PC-9 (cell line): ENCODE results near the gene RAB20. TPM values are rescaled to one million over a fixed set of nuclear protein-coding genes. Genes with fewer than 3 reads are reported as not detected.
A peak's percentile ranks its signal among the peaks of the same experiment; 100 is the strongest.

ENCODE experiments used
- BruUV-seq: library from RNA; stranded (reverse); fragments of 400-500 nt; replicated peaks from 2 replicates; lab custom pipeline; 2021; lab: Mats Ljungman, UMichigan
- CTCF ChIA-PET: fragments of 300-600 bp; sonication (Branson Sonifier 250); formaldehyde crosslinking; loops from one replicate; lab custom pipeline; 2022; ENCODE audit warnings: antibody characterized with exemption; lab: Charles Lee
- POLR2A ChIA-PET: fragments of 300-600 bp; sonication (Branson Sonifier 250); formaldehyde crosslinking; loops from one replicate; lab custom pipeline; 2022; ENCODE audit warnings: antibody characterized with exemption; ENCODE audit not compliant: unreplicated experiment; lab: Charles Lee
- DNase-seq, 2 experiments: peaks; one replicate each; pipeline versions ENCODE4 v3.0.0 to v3.0.0-alpha.2; 2015 to 2022; ENCODE audit warnings: mixed read lengths in 1 of 2
- H2AFZ ChIP-seq: fragments of 200-600 bp; sonication (generic); 2 replicates; pipeline ENCODE4 v1.8.1; 2017; ENCODE audit warnings: antibody characterized with exemption
- H3F3A ChIP-seq: fragments of 200-600 bp; sonication (generic); 2 replicates; pipeline ENCODE4 v1.8.1; 2017; ENCODE audit warnings: antibody characterized with exemption, mild to moderate bottlenecking, low read depth; ENCODE audit not compliant: insufficient read depth
- H3K27ac ChIP-seq: fragments of 200-600 bp; sonication (generic); 2 replicates; pipeline ENCODE4 v1.6.1; 2016; ENCODE audit warnings: mixed run types
- H3K27me3 ChIP-seq: fragments of 200-600 bp; sonication (generic); 2 replicates; pipeline ENCODE4 v1.6.1; 2016; ENCODE audit warnings: low read depth, mixed run types; ENCODE audit not compliant: insufficient read depth
- H3K36me3 ChIP-seq: fragments of 200-600 bp; sonication (generic); 2 replicates; pipeline ENCODE4 v1.6.1; 2016; ENCODE audit warnings: low read depth, mixed run types
- H3K4me1 ChIP-seq: fragments of 200-600 bp; sonication (generic); replicated peaks from 2 replicates; pipeline ENCODE4 v1.6.1; 2016; ENCODE audit warnings: mixed run types; ENCODE audit not compliant: insufficient read depth
- H3K4me2 ChIP-seq: fragments of 200-600 bp; sonication (generic); 2 replicates; pipeline ENCODE4 v1.6.1; 2017; ENCODE audit warnings: mixed run types
- H3K4me3 ChIP-seq: fragments of 200-600 bp; sonication (generic); 2 replicates; pipeline ENCODE4 v1.6.1; 2016; ENCODE audit warnings: mixed run types
- H3K79me2 ChIP-seq: fragments of 200-600 bp; sonication (generic); 2 replicates; pipeline ENCODE4 v1.6.1; 2017; ENCODE audit warnings: low read depth, mixed run types
- H3K9me2 ChIP-seq: fragments of 200-600 bp; sonication (generic); 2 replicates; pipeline ENCODE4 v1.8.1; 2017; ENCODE audit warnings: mild to moderate bottlenecking; ENCODE audit not compliant: insufficient read depth
- H3K9me3 ChIP-seq: fragments of 200-600 bp; sonication (generic); 2 replicates; pipeline ENCODE4 v1.8.1; 2016; ENCODE audit warnings: low read depth; ENCODE audit not compliant: insufficient read depth
- H4K20me1 ChIP-seq: fragments of 200-600 bp; sonication (generic); 2 replicates; pipeline ENCODE4 v1.8.1; 2017; ENCODE audit not compliant: insufficient read depth
- CTCF ChIP-seq: fragments of 200-600 bp; sonication (generic); conservative IDR thresholded peaks from 2 replicates; pipeline ENCODE4 v1.6.1; 2017; ENCODE audit warnings: mixed run types, antibody characterized with exemption, mild to moderate bottlenecking, moderate library complexity
- EZH2 ChIP-seq: fragments of 200-600 bp; sonication (generic); IDR thresholded peaks from 2 replicates; pipeline ENCODE4 v1.8.0; 2017; ENCODE audit warnings: antibody characterized with exemption, low read depth
- intact Hi-C: fragments of 100-400 bp; cut with micrococcal nuclease; formaldehyde crosslinking; loops from one replicate; pipeline ENCODE4 v1.10.0; 2022; ENCODE audit not compliant: unreplicated experiment
- total RNA-seq: library from RNA; stranded (reverse); gene quantifications from 2 replicates; pipeline ENCODE4 v1.2.3, GENCODE V29; 2021

RAB20 gene
- total RNA-seq, 1 experiment from 2014 or later: 31.9 TPM

- peaks cover 24% of the 10 kb centered on the region for H3F3A ChIP-seq
- peak overlapping the region; percentile 79 for H3K4me2 ChIP-seq
- H2AFZ ChIP-seq: no peak overlapping the region
- H4K20me1 ChIP-seq: no peaks in the 10 kb centered on the region
- peak; percentile 77 to 93 for DNase-seq
- H3K9me3 ChIP-seq: no peaks in the 10 kb centered on the region
- no peaks in the 10 kb centered on the region for H3K27me3 ChIP-seq
- BruUV-seq: TSS peak; percentile 30
- H3K27ac ChIP-seq: peak overlapping the region; percentile 84
- peaks cover 27% of the 10 kb centered on the region for H3K4me1 ChIP-seq
- no peak for TF ChIP-seq CTCF
- no peak for TF ChIP-seq EZH2
- POLR2A ChIA-PET: interaction anchor here (0.6 to 1.3 kb wide), 4 partner anchors 19 to 69 kb away, joined by 3 to 8 read pairs (median 5); no protein-coding TSS in a partner anchor
- no peaks in the 10 kb centered on the region for H3K36me3 ChIP-seq
- intact Hi-C loops: loop anchor here (1.0 to 2.0 kb wide), 4 partner anchors 17 to 59 kb away; no protein-coding TSS in a partner anchor
- peak overlapping the region; percentile 36; the same call in 1 of the 2 replicates for H3K4me3 ChIP-seq
- CTCF ChIA-PET: interaction anchor here (0.6 to 1.0 kb wide), 4 partner anchors 18 to 87 kb away, joined by 3 to 6 read pairs (median 4); no protein-coding TSS in a partner anchor
- H3K9me2 ChIP-seq: no peaks in the 10 kb centered on the region
- no peaks in the 10 kb centered on the region for H3K79me2 ChIP-seq
Observed at GRCh38 chr13:110506859-110507566, 54.5 kb downstream of the RAB20 start.

- TF ChIP-seq EZH2 (no peak), CTCF (no peak)
- H3F3A ChIP-seq: peaks cover 24% of the 10 kb centered on the region
- H3K4me3 ChIP-seq: no peak overlapping the region
- DNase-seq: no peak
- POLR2A ChIA-PET: no interaction called here
- CTCF ChIA-PET: no interaction called here
- peaks cover 27% of the 10 kb centered on the region for H3K4me1 ChIP-seq
- H3K9me3 ChIP-seq: no peaks in the 10 kb centered on the region
- no peaks in the 10 kb centered on the region for H4K20me1 ChIP-seq
- peak overlapping the region; percentile 79 for H3K4me2 ChIP-seq
- no peaks in the 10 kb centered on the region for H3K9me2 ChIP-seq
- H3K36me3 ChIP-seq: no peaks in the 10 kb centered on the region
- no peaks in the 10 kb centered on the region for H3K27me3 ChIP-seq
- H2AFZ ChIP-seq: no peak overlapping the region
- H3K27ac ChIP-seq: peak overlapping the region; percentile 84
- intact Hi-C loops: loop anchor here (2.0 kb wide), 1 partner anchor 52 kb away; no protein-coding TSS in a partner anchor
- no TSS peak for BruUV-seq
- H3K79me2 ChIP-seq: no peaks in the 10 kb centered on the region
Observed at GRCh38 chr13:110506396-110506795, 55.1 kb downstream of the RAB20 start.

- no TSS peak for BruUV-seq
- Histone ChIP-seq H3K9me3 (no peaks in the 10 kb centered on the region), H4K20me1 (no peaks in the 10 kb centered on the region), H3K27ac (no peak overlapping the region), H3K9me2 (no peaks in the 10 kb centered on the region), H3K4me1 (peaks cover 30% of the 10 kb centered on the region), H3K79me2 (no peaks in the 10 kb centered on the region), H3K4me3 (no peak overlapping the region), H3F3A (peaks cover 24% of the 10 kb centered on the region), H3K27me3 (no peaks in the 10 kb centered on the region), H2AFZ (no peak overlapping the region), H3K4me2 (no peak overlapping the region), H3K36me3 (no peaks in the 10 kb centered on the region)
- intact Hi-C loops: no loop called here
- ChIA-PET POLR2A (no interaction called here), CTCF (no interaction called here)
- TF ChIP-seq EZH2 (no peak), CTCF (no peak)
- DNase-seq: no peak
Observed at GRCh38 chr13:110505594-110505993, 55.9 kb downstream of the RAB20 start.
